Measurements from ENCODE around the gene ACTG1. TPM values are rescaled to one million over a fixed set of nuclear protein-coding genes. Genes with fewer than 3 reads are reported as not detected.

Gene ACTG1
- total RNA-seq, 1 donor from 2014 or later, result 1,228 TPM

- H3K4me3 Mint-ChIP-seq, result no peak overlapping the region
Observed at GRCh38 chr17:81461607-81462500, 50.7 kb downstream of the ACTG1 start.

GRCh38 chr17:81460856-81461460 is 51.6 kb downstream of the ACTG1 start:
- no peak for TF ChIP-seq EZH2phosphoT487 (IDR thresholded peaks at IDR 0.05)
- peaks cover 8% of the 10 kb centered on the region for H3K36me3 Mint-ChIP-seq
- no peak overlapping the region for H3K4me3 ChIP-seq
- no peaks in the 10 kb centered on the region for H4K20me1 ChIP-seq (ENCODE audit: low read depth)
- H3K27me3 Mint-ChIP-seq (ENCODE audit: insufficient read depth, low read depth), result peaks cover 2% of the 10 kb centered on the region
- H3K4me1 ChIP-seq, result peaks cover 11% of the 10 kb centered on the region
- H3K9me3 ChIP-seq (ENCODE audit: low read depth), result no peaks in the 10 kb centered on the region
- no peaks in the 10 kb centered on the region for H3K27me3 ChIP-seq
- no peak overlapping the region for H3K27ac ChIP-seq
- no peak overlapping the region for H2AFZ ChIP-seq (replicated peaks)
- H3K79me2 ChIP-seq (ENCODE audit: low read depth), result no peaks in the 10 kb centered on the region
- H3K9ac ChIP-seq, result no peak overlapping the region
- H3K4me2 ChIP-seq, result no peak overlapping the region
- H3K4me1 Mint-ChIP-seq, result peaks cover 2% of the 10 kb centered on the region
- peaks cover 3% of the 10 kb centered on the region for H3K9me3 Mint-ChIP-seq
- H3K27ac Mint-ChIP-seq, result no peak overlapping the region
- H3F3A ChIP-seq (ENCODE audit: low read depth), result no peaks in the 10 kb centered on the region
- DNase-seq (ENCODE audit: low spot score), result no peak
- no peak overlapping the region for H3K4me3 Mint-ChIP-seq
- H3K36me3 ChIP-seq, result no peaks in the 10 kb centered on the region

More at GRCh38 chr17:81461607-81462500, 50.7 kb downstream of the ACTG1 start:
- H3K4me2 ChIP-seq, result no peak overlapping the region
- no peaks in the 10 kb centered on the region for H3K27me3 ChIP-seq
- H3K79me2 ChIP-seq (ENCODE audit: low read depth), result no peaks in the 10 kb centered on the region
- H3K9ac ChIP-seq, result no peak overlapping the region
- no peak overlapping the region for H2AFZ ChIP-seq (replicated peaks)
- H3K27me3 Mint-ChIP-seq (ENCODE audit: insufficient read depth, low read depth), result peaks cover 6% of the 10 kb centered on the region
- no peaks in the 10 kb centered on the region for H3F3A ChIP-seq (ENCODE audit: low read depth)
- no peak overlapping the region for H3K27ac Mint-ChIP-seq
- H3K4me1 Mint-ChIP-seq, result peaks cover 2% of the 10 kb centered on the region
- H3K9me3 ChIP-seq (ENCODE audit: low read depth), result no peaks in the 10 kb centered on the region
- no peak overlapping the region for H3K4me3 ChIP-seq
- H3K36me3 Mint-ChIP-seq, result peaks cover 9% of the 10 kb centered on the region
- no peak overlapping the region for H3K27ac ChIP-seq
- no peaks in the 10 kb centered on the region for H3K36me3 ChIP-seq
- H3K4me1 ChIP-seq, result peaks cover 5% of the 10 kb centered on the region
- H4K20me1 ChIP-seq (ENCODE audit: low read depth), result no peaks in the 10 kb centered on the region
- peaks cover 3% of the 10 kb centered on the region for H3K9me3 Mint-ChIP-seq
- DNase-seq (ENCODE audit: low spot score), result no peak
- no peak for TF ChIP-seq EZH2phosphoT487 (IDR thresholded peaks at IDR 0.05)
- TF ChIP-seq CTCF (IDR thresholded peaks at IDR 0.05), result no peak
- TF ChIP-seq EZH2 (IDR thresholded peaks at IDR 0.05), result no peak

Other genes starting within 250 kb of the ACTG1 start
- 8.3 and 31.4 TPM in 2 replicates for gene SLC38A10, start 217.5 kb downstream of the ACTG1 start, total RNA-seq (ENCODE audit: low replicate concordance)
- 3.4 and 26.3 TPM in 2 replicates for gene BAHCC1, start 117.3 kb downstream of the ACTG1 start, total RNA-seq (ENCODE audit: low replicate concordance)
- gene FSCN2, start 15.6 kb upstream of the ACTG1 start, total RNA-seq (ENCODE audit: low replicate concordance), result 0.28 TPM in 1 of 2 replicates, not detected in the other
- gene FAAP100, start 39.6 kb upstream of the ACTG1 start, total RNA-seq (ENCODE audit: low replicate concordance), result 9.7 and 36.5 TPM in 2 replicates
- gene NPLOC4, start 124.3 kb upstream of the ACTG1 start, total RNA-seq (ENCODE audit: low replicate concordance), result 44.1 and 58.7 TPM in 2 replicates
- gene TSPAN10, start 124.4 kb upstream of the ACTG1 start, total RNA-seq (ENCODE audit: low replicate concordance), result 0.93 and 2.2 TPM in 2 replicates
- not detected in 2 replicates for gene PDE6G, start 143.7 kb upstream of the ACTG1 start, total RNA-seq (ENCODE audit: low replicate concordance)
- 11.9 and 51.4 TPM in 2 replicates for gene OXLD1, start 153.8 kb upstream of the ACTG1 start, total RNA-seq (ENCODE audit: low replicate concordance)
- gene CCDC137, start 153.9 kb upstream of the ACTG1 start, total RNA-seq (ENCODE audit: low replicate concordance), result 22.4 and 27.8 TPM in 2 replicates
- 31.2 and 40.3 TPM in 2 replicates for gene ARL16, start 171.0 kb upstream of the ACTG1 start, total RNA-seq (ENCODE audit: low replicate concordance)
- 46.2 and 79.3 TPM in 2 replicates for gene HGS, start 171.2 kb upstream of the ACTG1 start, total RNA-seq (ENCODE audit: low replicate concordance)
- gene MRPL12, start 190.6 kb upstream of the ACTG1 start, total RNA-seq (ENCODE audit: low replicate concordance), result 13.2 and 30.9 TPM in 2 replicates
- 9.1 and 29.3 TPM in 2 replicates for gene SLC25A10, start 199.5 kb upstream of the ACTG1 start, total RNA-seq (ENCODE audit: low replicate concordance)